DMS153 treated with DMSO at 0.1 percent for 48 hours (cell line): ENCODE results near the gene SOX5.
A peak's percentile ranks its signal among the peaks of the same experiment; 100 is the strongest.

ENCODE experiments used
- DNase-seq: peaks from one replicate; lab custom pipeline; 2025; ENCODE audit not compliant: unreplicated experiment; lab: John Stamatoyannopoulos, UW

SOX5 gene

DNA sequence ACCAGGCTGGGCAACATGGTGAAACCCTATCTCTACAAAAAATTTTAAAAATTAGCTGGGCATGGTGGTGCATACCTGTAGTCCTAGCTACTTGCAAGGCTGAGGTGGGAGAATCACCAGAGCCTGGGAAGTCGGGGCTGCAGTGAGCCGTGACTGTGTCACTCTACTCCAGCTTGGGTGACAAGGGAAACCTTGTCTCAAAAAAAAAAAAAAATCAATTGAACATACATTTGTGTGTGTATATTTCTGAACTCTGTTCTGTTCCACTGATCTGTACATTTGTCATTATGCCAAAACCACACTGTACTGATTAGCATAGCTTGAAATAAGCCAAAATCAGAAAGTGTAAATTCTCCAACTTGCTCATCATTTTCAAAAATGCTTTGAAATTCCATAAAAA is 254.6 kb downstream of the SOX5 start:
- DNase-seq = no peak

DNA sequence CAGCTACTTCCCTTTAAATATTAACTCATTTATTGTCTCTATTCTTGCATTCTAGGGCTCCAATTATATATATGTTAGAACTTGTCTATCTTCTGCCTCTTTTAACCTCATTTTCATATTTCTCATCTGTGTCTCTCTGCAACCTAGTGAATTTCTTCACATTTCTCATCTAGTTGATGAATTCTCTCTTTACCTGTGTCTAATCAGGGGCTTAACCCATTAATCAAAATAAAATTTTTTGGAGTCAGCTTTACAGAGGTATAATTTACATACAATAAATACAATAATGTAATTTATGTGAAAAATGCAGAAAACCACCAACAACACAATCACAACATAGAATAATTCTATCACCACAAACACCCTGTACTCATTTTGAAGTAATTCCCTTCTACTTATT is 255.2 kb downstream of the SOX5 start:
- DNase-seq = no peak

GRCh38 chr12:23687947-23688346 is 261.5 kb downstream of the SOX5 start:
- no peak for DNase-seq

- peak; percentile 20 for DNase-seq
Observed at GRCh38 chr12:23686095-23686494, 263.4 kb downstream of the SOX5 start.

- DNase-seq = no peak
Observed at GRCh38 chr12:23684121-23684520, 265.3 kb downstream of the SOX5 start.

GRCh38 chr12:23681237-23681636 is 268.2 kb downstream of the SOX5 start:
- no peak for DNase-seq

GRCh38 chr12:23674064-23674463 is 275.4 kb downstream of the SOX5 start:
- DNase-seq = no peak

DNA sequence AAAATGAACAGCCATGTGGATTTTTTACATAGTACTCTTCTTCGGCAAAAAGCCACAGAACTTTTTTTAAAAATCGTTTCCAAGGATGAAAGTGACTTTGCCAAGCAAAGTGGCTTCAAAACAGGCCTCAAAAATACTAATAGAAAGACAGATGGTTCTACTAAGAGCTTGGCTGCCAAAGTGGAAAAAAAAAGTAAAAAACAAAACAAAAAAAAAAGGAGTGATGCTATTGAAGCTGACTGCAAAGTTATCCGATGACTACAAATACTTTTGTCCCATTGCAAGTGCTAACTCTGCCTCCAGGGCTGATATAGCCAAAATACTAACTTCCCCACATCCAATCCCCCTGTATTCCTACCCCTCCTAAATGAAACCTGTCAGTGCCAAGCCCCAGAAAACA is 277.6 kb downstream of the SOX5 start:
- DNase-seq = no peak

- DNase-seq = no peak
Observed at GRCh38 chr12:23670684-23671083, 278.8 kb downstream of the SOX5 start.

DNA sequence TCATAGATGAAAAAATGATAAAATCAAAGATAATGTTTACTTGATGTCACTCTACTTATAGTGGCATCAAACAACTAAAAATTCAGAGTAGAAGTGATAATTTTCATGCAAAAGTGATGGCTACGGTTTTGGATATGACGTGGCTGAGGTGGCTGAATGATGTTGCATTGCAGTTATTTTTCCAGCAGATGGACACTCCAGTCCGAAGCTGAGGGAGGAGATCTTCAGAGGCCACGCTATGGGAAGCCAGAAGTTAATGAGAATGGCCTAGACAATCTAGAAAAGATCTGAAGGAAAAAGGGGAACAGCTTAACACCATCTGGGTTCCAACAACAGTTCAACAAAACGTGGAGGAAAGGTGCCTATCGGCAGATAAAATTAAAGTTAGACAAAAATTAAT is 279.8 kb downstream of the SOX5 start:
- DNase-seq = no peak

- DNase-seq = no peak
Observed at GRCh38 chr12:23666866-23667265, 282.6 kb downstream of the SOX5 start.

- DNase-seq = no peak
Observed at GRCh38 chr12:23662966-23663365, 286.5 kb downstream of the SOX5 start.

DNA sequence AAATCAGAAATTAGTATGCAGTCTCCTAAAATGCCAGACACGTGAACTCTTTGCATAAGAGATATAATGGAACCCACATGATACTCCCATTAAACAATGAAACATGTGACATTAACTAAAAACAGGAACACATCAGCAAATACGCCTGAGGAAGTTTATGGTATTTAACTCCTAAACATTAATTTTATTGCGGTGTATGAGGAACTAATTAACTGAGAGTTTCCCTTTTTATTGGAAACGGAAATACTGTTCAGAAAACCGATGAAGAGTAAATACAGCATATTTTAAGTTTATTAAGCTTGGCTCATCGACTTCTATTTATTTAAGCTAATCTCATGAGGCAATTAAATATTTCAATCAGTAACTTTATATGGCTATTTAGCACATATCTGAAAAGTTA is 290.3 kb downstream of the SOX5 start:
- DNase-seq = no peak

DNA sequence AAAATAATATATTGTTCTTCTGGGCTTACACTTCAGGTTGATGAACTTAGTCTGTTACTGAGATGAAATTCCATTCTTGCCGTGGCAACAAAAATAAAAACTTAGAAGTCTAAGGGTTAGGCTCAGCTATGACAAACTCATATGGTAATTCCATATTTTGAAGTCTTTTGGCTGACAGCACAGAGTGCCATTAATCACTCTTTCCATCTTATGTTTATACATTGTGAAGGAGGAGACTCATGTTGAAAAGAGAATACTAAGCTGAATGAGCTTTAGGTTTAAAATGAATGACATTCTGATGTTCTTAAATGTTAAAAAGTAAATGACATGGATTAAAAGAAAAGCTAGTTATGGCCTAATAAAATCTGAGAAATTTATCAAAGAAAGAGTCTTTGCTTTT is 291.9 kb downstream of the SOX5 start:
- no peak for DNase-seq

DNA sequence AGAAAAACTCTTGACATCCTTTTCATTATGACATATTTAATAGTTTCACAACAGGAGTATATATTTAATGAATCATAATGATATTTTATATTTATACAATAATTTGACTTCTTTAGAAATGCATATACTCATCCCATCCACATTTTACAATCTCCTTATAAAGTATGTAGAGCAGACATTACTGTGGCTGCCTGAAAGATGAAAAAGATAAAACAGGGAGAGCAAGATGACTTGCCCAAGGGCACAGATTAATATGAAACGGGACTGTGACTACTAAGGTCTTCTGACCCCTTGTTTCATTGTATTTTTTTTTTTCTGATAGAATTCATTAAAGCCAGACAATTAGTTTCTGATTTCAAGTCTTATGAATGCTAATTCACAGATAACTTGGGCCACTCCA is 293.6 kb downstream of the SOX5 start:
- no peak for DNase-seq

- no peak for DNase-seq
Observed at GRCh38 chr12:23655112-23655511, 294.4 kb downstream of the SOX5 start.

- no peak for DNase-seq
Observed at GRCh38 chr12:23648546-23648945, 300.9 kb downstream of the SOX5 start.

DNA sequence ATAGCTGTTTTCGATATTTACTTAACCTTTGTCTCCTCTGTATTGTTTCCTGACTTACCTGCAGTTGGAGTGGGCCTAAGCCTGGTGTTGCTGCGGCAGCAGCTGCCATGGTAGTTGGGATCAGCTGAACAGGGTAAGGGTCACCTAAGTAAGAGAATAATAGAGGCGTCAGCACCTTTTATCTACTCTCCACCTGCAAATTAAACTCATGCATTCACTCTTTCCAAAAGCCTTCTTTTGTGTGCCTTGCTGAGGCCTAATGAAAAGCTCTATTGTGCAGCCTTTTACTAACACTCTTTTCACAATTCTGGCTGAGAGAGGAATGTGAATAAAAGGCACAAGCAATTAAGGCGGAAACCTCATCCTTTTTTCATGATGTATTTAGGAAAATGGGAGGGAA is 308.7 kb downstream of the SOX5 start:
- DNase-seq = peak; percentile 90

- DNase-seq = no peak
Observed at GRCh38 chr12:23634344-23634743, 315.1 kb downstream of the SOX5 start.

GRCh38 chr12:23631786-23632377 is 317.6 kb downstream of the SOX5 start:
- no peak for DNase-seq

DNA sequence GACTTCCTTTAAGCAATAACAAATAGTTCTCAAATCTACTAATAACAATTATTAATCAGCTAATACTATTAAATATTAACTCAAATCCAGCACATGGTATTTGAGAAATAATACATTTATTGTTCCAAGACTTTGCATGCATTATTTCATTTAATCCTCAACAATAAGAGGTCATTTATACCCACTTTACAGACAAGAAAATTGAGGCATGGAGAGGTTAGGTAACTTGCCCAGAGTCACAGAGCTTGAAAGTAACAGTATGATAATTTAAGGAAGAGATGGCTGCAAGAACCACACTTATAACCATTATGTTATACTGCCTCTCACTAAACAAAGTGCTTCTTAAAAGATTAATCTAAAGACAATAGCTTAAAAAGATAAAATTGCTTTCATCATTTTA is 318.9 kb downstream of the SOX5 start:
- no peak for DNase-seq

GRCh38 chr12:23628806-23629205 is 320.7 kb downstream of the SOX5 start:
- no peak for DNase-seq

- no peak for DNase-seq
Observed at GRCh38 chr12:23626791-23627190, 322.7 kb downstream of the SOX5 start.

- DNase-seq = peak; percentile 31
Observed at GRCh38 chr12:23621900-23622299, 327.6 kb downstream of the SOX5 start.
